ENCODE results near the gene NOCT.
"Not testable (repeated sequence)": the region's sequence is repeated elsewhere in the genome, so short reads cannot be mapped to it uniquely, and the experiment has no call there.

NOCT gene

GRCh38 chr4:139020384-139020783 lies 4.8 kb downstream of the NOCT start:
- no peak overlapping the region for H3K9ac ChIP-seq (ENCODE audit: low read length)

GRCh38 chr4:139021071-139021470 lies 5.5 kb downstream of the NOCT start:
- H3K4me2 ChIP-seq (ENCODE audit: low read depth, low read length), result not testable (repeated sequence)

More at GRCh38 chr4:139020384-139020783, 4.8 kb downstream of the NOCT start:
- Histone ChIP-seq H3K27me3 (replicated peaks; ENCODE audit: insufficient read depth, low read length) (no peaks in the 10 kb centered on the region), H2AFZ (ENCODE audit: low read length) (no peak overlapping the region), H3K4me2 (ENCODE audit: low read depth, low read length) (no peak overlapping the region), H3F3A (ENCODE audit: insufficient read depth, low read length) (peaks cover 6% of the 10 kb centered on the region), H3K27ac (ENCODE audit: low read length) (no peak overlapping the region), H4K20me1 (ENCODE audit: insufficient read depth, low read length) (peaks cover 2% of the 10 kb centered on the region; the same call in 1 of the 2 replicates), H3K79me2 (ENCODE audit: low read length) (peaks cover 92% of the 10 kb centered on the region), H3K9me2 (replicated peaks; ENCODE audit: insufficient read depth, low read length) (no peaks in the 10 kb centered on the region), H3K4me1 (ENCODE audit: low read length) (peaks cover 3% of the 10 kb centered on the region; the same call in 1 of the 2 replicates), H3K9me3 (replicated peaks; ENCODE audit: insufficient read depth, low read length) (no peaks in the 10 kb centered on the region), H3K4me3 (ENCODE audit: low read length) (no peak overlapping the region), H3K36me3 (replicated peaks; ENCODE audit: insufficient read depth, low read length) (no peaks in the 10 kb centered on the region; the same call in 1 of the 2 replicates)
- TF ChIP-seq CTCF (IDR thresholded peaks at IDR 0.05; ENCODE audit: low read length) (no peak), EZH2 (optimal IDR thresholded peaks at IDR 0.05; ENCODE audit: low read depth, low read length) (no peak), EZH2phosphoT487 (IDR thresholded peaks at IDR 0.05; ENCODE audit: low read length) (no peak)
- DNase-seq, result no peak

GRCh38 chr4:139022835-139023234 lies 7.3 kb downstream of the NOCT start:
- H3K79me2 ChIP-seq (ENCODE audit: low read length), result peaks cover 93% of the 10 kb centered on the region
- H3K27me3 ChIP-seq (replicated peaks; ENCODE audit: insufficient read depth, low read length), result no peaks in the 10 kb centered on the region
- no peak for TF ChIP-seq EZH2 (optimal IDR thresholded peaks at IDR 0.05; ENCODE audit: low read depth, low read length)
- DNase-seq, result no peak
- H3K4me1 ChIP-seq (ENCODE audit: low read length), result peaks cover 3% of the 10 kb centered on the region; the same call in 1 of the 2 replicates
- H3K9me3 ChIP-seq (replicated peaks; ENCODE audit: insufficient read depth, low read length), result no peaks in the 10 kb centered on the region
- no peak overlapping the region for H3K9ac ChIP-seq (ENCODE audit: low read length)
- H3F3A ChIP-seq (ENCODE audit: insufficient read depth, low read length), result no peaks in the 10 kb centered on the region; the same call in 1 of the 2 replicates
- no peak overlapping the region for H3K4me3 ChIP-seq (ENCODE audit: low read length)
- no peak overlapping the region for H2AFZ ChIP-seq (ENCODE audit: low read length)
- H3K9me2 ChIP-seq (replicated peaks; ENCODE audit: insufficient read depth, low read length), result no peaks in the 10 kb centered on the region
- no peaks in the 10 kb centered on the region for H3K36me3 ChIP-seq (replicated peaks; ENCODE audit: insufficient read depth, low read length)
- peaks cover 2% of the 10 kb centered on the region; the same call in 1 of the 2 replicates for H4K20me1 ChIP-seq (ENCODE audit: insufficient read depth, low read length)
- no peak overlapping the region for H3K27ac ChIP-seq (ENCODE audit: low read length)
- H3K4me2 ChIP-seq (ENCODE audit: low read depth, low read length), result no peak overlapping the region

More at GRCh38 chr4:139021071-139021470, 5.5 kb downstream of the NOCT start:
- H3K4me3 ChIP-seq (ENCODE audit: low read length); H3K9ac ChIP-seq (ENCODE audit: low read length); H3F3A ChIP-seq (ENCODE audit: insufficient read depth, low read length); H3K4me1 ChIP-seq (ENCODE audit: low read length); H4K20me1 ChIP-seq (ENCODE audit: insufficient read depth, low read length); H3K9me2 ChIP-seq (replicated peaks; ENCODE audit: insufficient read depth, low read length); H3K9me3 ChIP-seq (replicated peaks; ENCODE audit: insufficient read depth, low read length); H3K27me3 ChIP-seq (replicated peaks; ENCODE audit: insufficient read depth, low read length); H2AFZ ChIP-seq (ENCODE audit: low read length); DNase-seq; H3K27ac ChIP-seq (ENCODE audit: low read length); H3K36me3 ChIP-seq (replicated peaks; ENCODE audit: insufficient read depth, low read length): not testable (repeated sequence)
- H3K79me2 ChIP-seq (ENCODE audit: low read length), result peaks cover 97% of the 10 kb centered on the region

- Histone ChIP-seq H3K79me2 (ENCODE audit: low read length) (peaks cover 91% of the 10 kb centered on the region), H3K9me3 (replicated peaks; ENCODE audit: insufficient read depth, low read length) (no peaks in the 10 kb centered on the region), H3K27ac (ENCODE audit: low read length) (no peak overlapping the region), H3K9ac (ENCODE audit: low read length) (no peak overlapping the region), H3F3A (ENCODE audit: insufficient read depth, low read length) (no peaks in the 10 kb centered on the region; the same call in 1 of the 2 replicates), H3K27me3 (replicated peaks; ENCODE audit: insufficient read depth, low read length) (no peaks in the 10 kb centered on the region), H2AFZ (ENCODE audit: low read length) (no peak overlapping the region), H3K4me2 (ENCODE audit: low read depth, low read length) (no peak overlapping the region), H3K4me1 (ENCODE audit: low read length) (no peaks in the 10 kb centered on the region), H4K20me1 (ENCODE audit: insufficient read depth, low read length) (peaks cover 2% of the 10 kb centered on the region; the same call in 1 of the 2 replicates), H3K4me3 (ENCODE audit: low read length) (no peak overlapping the region), H3K9me2 (replicated peaks; ENCODE audit: insufficient read depth, low read length) (no peaks in the 10 kb centered on the region), H3K36me3 (replicated peaks; ENCODE audit: insufficient read depth, low read length) (no peaks in the 10 kb centered on the region)
- TF ChIP-seq EZH2phosphoT487 (IDR thresholded peaks at IDR 0.05; ENCODE audit: low read length), result no peak
- no peak for TF ChIP-seq EZH2 (optimal IDR thresholded peaks at IDR 0.05; ENCODE audit: low read depth, low read length)
- TF ChIP-seq CTCF (IDR thresholded peaks at IDR 0.05; ENCODE audit: low read length), result no peak
- no peak for DNase-seq
Observed at GRCh38 chr4:139024686-139025085, 9.1 kb downstream of the NOCT start.

All from MM.1S (cell line).